ENCODE results near the gene CCDC124.
"Not testable (repeated sequence)": the region's sequence is repeated elsewhere in the genome, so short reads cannot be mapped to it uniquely, and the experiment has no call there.

The CCDC124 gene

DNA sequence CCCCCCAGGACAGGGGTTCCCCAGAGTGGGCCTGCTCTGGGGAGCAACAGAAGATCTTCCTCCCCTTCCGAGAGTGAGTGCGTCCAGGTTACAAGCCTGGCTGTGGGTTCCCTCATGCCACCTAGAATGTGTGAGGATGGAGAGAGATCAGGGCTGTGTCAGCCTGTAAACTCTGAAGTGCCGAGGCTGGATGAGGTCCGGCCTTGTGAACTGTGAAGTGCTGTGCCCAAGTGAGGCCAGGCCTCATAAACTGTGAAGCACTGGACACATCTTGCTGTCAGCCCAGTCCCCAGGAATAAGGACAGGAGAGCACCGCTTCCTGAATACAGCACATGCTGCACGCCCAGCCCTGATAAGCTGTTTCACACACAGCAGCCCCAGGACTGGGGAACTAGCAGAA, 41.7 kb downstream of the CCDC124 start:
- Histone ChIP-seq H3K27ac (no peak overlapping the region), H3K4me3 (no peak overlapping the region)

DNA sequence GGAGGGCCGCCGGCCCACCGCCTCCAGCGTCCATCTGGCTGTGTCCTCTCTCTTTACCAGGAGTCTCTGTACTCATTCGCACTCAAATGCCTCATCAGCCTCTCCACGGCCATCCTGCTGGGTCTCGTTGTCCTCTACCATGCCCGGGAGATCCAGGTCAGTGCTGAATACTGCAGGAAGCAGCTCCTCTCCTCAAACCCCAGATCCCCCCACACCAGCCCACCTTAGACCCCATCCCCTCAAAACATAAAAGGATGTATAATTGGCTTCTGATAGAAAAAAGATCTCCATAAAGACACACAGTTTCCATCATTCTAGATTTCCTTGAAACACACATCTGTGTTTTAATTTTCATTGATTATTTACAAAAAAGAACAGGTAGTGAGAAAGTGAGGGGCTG, 42.2 kb downstream of the CCDC124 start:
- Histone ChIP-seq H3K4me3 (no peak overlapping the region), H3K27ac (no peak overlapping the region)

DNA sequence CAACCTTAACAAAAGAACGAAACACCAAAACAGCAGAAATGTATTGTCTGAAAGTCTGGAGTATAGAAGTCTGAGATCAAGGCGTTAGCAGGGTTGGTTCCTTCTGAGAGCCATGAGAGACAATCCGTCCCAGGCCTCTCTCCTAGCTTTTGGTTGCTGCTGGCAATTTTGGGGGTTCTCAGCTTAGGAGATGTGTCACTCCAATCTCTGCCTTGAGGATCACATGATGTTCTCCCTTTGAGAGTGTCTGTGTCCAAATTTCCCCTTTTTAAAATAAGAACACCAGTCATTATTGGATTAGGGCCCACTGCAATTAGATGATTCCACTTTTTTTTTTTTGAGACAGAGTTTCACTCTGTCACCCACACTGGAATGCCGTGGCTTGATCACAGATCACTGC, 44.2 kb downstream of the CCDC124 start:
- no peak overlapping the region for H3K27ac ChIP-seq

DNA sequence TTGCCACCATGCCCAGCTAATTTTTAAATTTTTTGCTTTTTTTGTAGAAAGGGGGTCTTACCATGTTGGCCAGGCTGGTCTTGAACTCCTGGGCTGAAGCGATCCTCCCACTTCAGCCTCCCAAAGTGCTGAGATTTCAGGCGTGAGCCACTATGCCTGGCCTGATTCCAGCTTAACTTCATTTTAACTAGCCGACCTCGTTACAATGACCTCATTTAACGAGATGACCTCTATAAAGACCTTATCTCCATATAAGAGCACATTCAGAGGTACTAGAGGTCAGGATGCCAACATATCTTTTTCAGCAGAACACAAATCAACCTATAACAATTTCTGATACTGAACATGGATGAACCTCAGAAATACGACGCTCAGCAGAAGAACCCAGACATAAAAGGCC, 44.7 kb downstream of the CCDC124 start:
- Histone ChIP-seq H3K4me3 (no peak overlapping the region), H3K27ac (no peak overlapping the region)

More for the DNA sequence above, 44.2 kb downstream of the CCDC124 start:
- H3K4me3 ChIP-seq, result no peak overlapping the region

DNA sequence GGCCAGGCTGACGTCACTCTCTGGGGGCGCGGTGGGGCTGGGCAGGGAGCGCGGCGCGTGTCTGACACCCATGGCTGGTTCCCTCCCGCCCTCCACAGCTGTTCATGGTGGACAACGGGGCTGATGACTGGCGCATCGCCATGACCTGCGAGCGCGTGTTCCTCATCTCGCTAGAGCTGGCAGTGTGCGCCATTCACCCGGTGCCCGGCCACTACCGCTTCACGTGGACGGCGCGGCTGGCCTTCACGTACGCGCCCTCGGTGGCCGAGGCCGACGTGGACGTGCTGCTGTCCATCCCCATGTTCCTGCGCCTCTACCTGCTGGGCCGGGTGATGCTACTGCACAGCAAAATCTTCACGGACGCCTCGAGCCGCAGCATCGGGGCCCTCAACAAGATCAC, 48.8 kb downstream of the CCDC124 start:
- Histone ChIP-seq H3K4me3 (no peak overlapping the region), H3K27ac (no peak overlapping the region)

DNA sequence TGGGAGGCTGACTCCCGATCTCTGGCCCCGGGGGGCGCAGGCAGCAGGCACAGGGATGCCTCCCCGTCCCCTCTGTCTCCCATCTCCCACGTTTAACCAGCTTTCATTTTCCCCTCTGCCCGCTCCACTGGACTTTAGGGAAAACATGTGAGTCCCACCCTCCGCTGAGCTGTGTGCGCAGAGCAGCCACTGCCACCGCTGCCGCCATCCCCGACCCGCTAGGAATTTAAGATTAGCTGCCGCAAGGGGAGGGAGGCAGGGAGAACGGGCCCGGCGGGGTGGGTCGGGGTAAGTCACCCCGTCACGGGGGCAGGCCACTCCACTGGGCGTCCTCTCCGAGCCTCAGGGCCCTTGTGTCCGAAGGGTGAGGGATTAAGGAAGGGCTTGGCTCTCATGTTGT, 49.6 kb downstream of the CCDC124 start:
- Histone ChIP-seq H3K4me3 (no peak overlapping the region), H3K27ac (no peak overlapping the region)

DNA sequence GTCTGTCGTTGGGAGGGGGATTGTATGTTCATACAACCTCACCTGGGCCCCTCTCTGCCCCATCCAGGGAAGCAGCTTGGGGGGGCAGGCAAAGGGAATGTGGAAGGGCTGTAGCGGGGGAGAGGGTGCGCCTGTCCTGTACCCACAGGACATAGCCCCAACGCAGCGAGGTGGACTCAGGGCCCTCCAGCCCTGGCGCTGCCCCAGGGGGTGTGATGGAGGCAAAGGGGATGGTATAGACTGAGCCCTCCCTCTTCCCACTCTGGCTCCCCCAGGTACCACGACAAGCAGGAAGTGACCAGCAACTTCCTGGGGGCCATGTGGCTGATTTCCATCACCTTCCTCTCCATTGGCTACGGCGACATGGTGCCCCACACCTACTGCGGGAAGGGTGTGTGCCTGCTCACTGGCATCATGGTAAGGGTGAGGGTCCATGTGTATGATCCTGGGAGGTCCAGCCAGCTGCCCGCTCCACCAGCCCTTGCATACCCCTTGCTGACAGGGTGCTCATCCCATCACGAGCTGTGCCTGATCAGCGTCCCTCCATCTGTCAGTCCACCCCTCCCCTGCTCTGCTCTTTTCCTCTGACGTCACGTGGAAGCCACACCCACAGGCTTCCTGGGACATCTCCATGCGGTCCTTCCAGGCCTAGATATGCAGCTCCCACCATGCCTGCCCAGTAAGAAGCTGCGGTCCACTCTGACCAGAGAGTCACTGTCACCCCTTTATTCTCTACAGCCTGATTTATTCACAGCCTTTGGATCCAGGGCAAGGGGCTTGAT, 52.4 kb downstream of the CCDC124 start:
- Histone ChIP-seq H3K4me3 (no peak overlapping the region), H3K27ac (no peak overlapping the region)

DNA sequence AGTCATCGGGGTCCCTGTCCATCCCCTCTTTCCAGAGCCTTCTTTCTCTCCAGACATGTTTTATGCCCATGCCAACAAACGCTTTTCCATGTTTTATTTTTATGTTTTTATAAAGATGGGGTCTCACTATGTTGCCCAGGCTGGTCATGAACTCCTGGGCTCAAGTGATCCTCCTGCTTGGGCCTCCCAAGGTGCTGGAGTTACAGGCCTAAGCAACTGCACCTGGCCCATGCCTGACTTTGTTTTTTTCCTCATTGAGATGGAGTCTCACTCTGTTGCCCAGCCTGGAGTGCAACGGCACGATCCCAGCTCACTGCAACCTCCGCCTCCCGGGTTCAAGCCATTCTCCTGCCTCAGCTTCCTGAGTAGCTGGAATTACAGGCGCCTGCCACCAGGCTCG, 53.8 kb downstream of the CCDC124 start:
- not testable (repeated sequence) for H3K4me3 ChIP-seq, H3K27ac ChIP-seq

DNA sequence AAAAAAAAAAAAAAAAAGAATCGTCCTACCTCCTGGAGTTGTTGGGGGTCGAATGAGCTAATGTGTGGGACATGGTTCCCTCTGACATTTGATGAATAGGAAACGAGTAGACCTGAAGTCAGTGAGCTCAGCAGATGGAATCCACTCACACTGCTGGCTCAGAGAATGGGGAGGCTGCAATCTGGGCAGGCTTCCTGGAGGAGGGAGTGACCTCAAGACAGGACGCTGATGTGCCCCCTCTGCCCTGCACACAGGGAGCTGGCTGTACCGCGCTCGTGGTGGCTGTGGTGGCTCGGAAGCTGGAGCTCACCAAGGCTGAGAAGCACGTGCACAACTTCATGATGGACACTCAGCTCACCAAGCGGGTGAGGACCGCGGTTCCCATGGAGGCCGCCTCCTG, 55.3 kb downstream of the CCDC124 start:
- H3K4me3 ChIP-seq, result no peak overlapping the region
- no peak overlapping the region for H3K27ac ChIP-seq

DNA sequence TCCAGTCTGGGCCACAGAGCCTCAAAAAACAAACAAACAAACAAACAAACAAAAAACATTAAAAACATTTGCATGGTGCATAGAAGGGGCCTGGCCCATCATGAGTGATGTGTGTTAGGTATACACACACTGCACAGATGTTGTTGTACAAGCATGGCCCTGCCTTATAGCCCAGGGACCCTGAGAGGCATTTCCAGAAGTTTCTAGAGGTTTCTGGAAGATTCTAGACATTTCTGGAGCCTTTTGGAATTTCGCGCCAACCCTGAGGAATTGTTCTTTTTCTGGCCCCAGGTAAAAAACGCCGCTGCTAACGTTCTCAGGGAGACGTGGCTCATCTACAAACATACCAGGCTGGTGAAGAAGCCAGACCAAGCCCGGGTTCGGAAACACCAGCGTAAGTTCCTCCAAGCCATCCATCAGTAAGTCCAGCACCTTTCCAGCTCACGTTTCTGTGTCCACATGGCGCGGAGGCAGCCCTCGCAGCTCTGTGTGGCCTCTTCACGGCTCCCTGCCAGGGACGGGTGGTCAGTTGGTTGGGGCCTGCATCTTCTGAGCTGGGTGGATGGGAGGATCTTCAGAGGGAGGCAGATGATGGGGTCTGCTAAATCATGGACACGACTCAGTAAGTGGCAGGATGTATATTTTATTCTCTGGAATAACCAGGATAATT, 56.7 kb downstream of the CCDC124 start:
- Histone ChIP-seq H3K4me3 (no peak overlapping the region), H3K27ac (no peak overlapping the region)

DNA sequence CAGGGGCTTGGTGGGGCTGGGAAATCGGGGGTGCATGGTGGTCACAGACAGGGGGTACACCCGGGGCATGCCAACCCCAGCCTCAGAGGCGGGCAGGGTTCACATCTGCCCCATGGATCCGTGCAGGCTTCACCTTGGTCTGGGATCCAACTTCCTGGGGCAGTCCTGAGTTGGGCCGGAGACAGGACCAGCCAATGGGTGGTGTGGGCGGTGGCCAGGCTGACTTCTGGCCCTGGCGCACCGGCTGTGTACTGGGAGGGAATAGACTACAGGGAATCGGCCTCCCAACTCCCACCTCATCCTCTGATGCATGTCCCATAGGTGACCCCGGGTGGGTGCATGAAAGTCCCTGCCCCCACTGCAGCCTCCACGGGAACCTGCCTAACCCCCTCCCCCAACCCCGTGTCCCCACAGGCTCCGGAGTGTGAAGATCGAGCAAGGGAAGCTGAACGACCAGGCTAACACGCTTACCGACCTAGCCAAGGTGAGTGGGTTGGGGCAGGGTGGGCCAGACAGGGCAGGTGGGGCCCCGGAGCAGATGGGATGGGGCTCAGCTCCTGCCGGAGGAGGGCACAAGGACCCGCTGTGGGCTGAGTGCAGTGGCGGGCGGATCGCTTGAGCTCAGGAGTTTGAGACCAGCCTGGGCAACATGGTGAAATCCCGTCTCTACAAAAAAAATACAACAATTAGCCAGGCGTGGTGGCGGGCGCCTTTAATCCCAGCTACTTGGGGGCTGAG, 60.4 kb downstream of the CCDC124 start:
- no peak overlapping the region for H3K4me3 ChIP-seq
- H3K27ac ChIP-seq, result no peak overlapping the region

Data from skin epidermis (tissue), 12 donors.